Middle frontal gyrus (tissue), 1 donor: ENCODE data around the gene SMURF1.

Experiments used
- DNase-seq: peaks from one replicate; pipeline ENCODE4 v3.0.0-alpha.2; 2015; ENCODE audit warnings: low spot score; ENCODE audit errors: extremely low spot score

Gene SMURF1

GRCh38 chr7:99098286-99098823 lies 45.6 kb downstream of the SMURF1 start:
- DNase-seq, result no peak

- no peak for DNase-seq
These were observed 46.2 kb downstream of the SMURF1 start for GRCh38 chr7:99097730-99098129.

GRCh38 chr7:99096124-99096887 lies 47.6 kb downstream of the SMURF1 start:
- DNase-seq, result no peak

- no peak for DNase-seq
These were observed 48.2 kb downstream of the SMURF1 start for GRCh38 chr7:99095698-99096097.

- no peak for DNase-seq
These were observed 49.5 kb downstream of the SMURF1 start for GRCh38 chr7:99094401-99094800.

GRCh38 chr7:99092064-99092720 lies 51.7 kb downstream of the SMURF1 start:
- no peak for DNase-seq

- no peak for DNase-seq
These were observed 53.0 kb downstream of the SMURF1 start for GRCh38 chr7:99090771-99091542.

- DNase-seq, result no peak
These were observed 53.8 kb downstream of the SMURF1 start for GRCh38 chr7:99089914-99090629.

- DNase-seq, result no peak
These were observed 57.0 kb downstream of the SMURF1 start for GRCh38 chr7:99086944-99087343.

GRCh38 chr7:99086532-99086931 lies 57.4 kb downstream of the SMURF1 start:
- DNase-seq, result no peak

GRCh38 chr7:99083733-99084132 lies 60.2 kb downstream of the SMURF1 start:
- DNase-seq, result no peak

- no peak for DNase-seq
These were observed 60.7 kb downstream of the SMURF1 start for GRCh38 chr7:99083068-99083651.

GRCh38 chr7:99080679-99081078 lies 63.2 kb downstream of the SMURF1 start:
- no peak for DNase-seq

GRCh38 chr7:99079104-99079503 lies 64.8 kb downstream of the SMURF1 start:
- no peak for DNase-seq

GRCh38 chr7:99078416-99078815 lies 65.5 kb downstream of the SMURF1 start:
- no peak for DNase-seq

GRCh38 chr7:99076615-99077014 lies 67.3 kb downstream of the SMURF1 start:
- no peak for DNase-seq

- DNase-seq, result no peak
These were observed 70.0 kb downstream of the SMURF1 start for GRCh38 chr7:99073839-99074446.

GRCh38 chr7:99072126-99072525 lies 71.8 kb downstream of the SMURF1 start:
- no peak for DNase-seq

GRCh38 chr7:99070361-99070760 lies 73.5 kb downstream of the SMURF1 start:
- DNase-seq, result no peak

- no peak for DNase-seq
These were observed 82.7 kb downstream of the SMURF1 start for GRCh38 chr7:99061001-99061776.
